Bronchial epithelial cell (primary cell): ENCODE results near the gene LAMB1. TPM values are rescaled to one million over a fixed set of nuclear protein-coding genes. Genes with fewer than 3 reads are reported as not detected.

Source experiments
- DNase-seq: peaks from one replicate; pipeline ENCODE4 v3.0.0-alpha.2; 2010; ENCODE audit warnings: low read depth
- FAIRE-seq: peaks from 2 replicates; lab custom pipeline; 2011; peaks lifted over from hg19 to GRCh38; lab: Jason Lieb, UNC
- H3K27me3 ChIP-seq: 2 replicates; pipeline ENCODE4 v1.5.1; 2011; ENCODE audit warnings: low read length; ENCODE audit not compliant: control insufficient read depth, insufficient read depth
- H3K36me3 ChIP-seq: 2 replicates; pipeline ENCODE4 v1.5.1; 2011; ENCODE audit warnings: low read length; ENCODE audit not compliant: control insufficient read depth, insufficient read depth
- H3K4me3 ChIP-seq: 2 replicates; pipeline ENCODE4 v1.5.1; 2011; ENCODE audit warnings: mild to moderate bottlenecking, low read depth, low read length, control low read depth
- CTCF ChIP-seq: IDR thresholded peaks from 2 replicates; pipeline ENCODE4 v1.5.1; 2011; ENCODE audit warnings: mild to moderate bottlenecking, moderate library complexity, low read length, control low read depth, inconsistent platforms; ENCODE audit not compliant: insufficient read depth, severe bottlenecking
- total RNA-seq: library from RNA; depleted of rRNA; stranded (reverse); fragments of >200 nt; gene quantifications from 2 replicates; pipeline ENCODE4 v1.2.1, GENCODE V29; 2014

LAMB1 gene
- total RNA-seq, 1 donor from 2014 or later = 75.8 TPM

- FAIRE-seq (no peak), DNase-seq (peak; percentile 69)
- no peak for TF ChIP-seq CTCF
- no peak overlapping the region for H3K4me3 ChIP-seq
- peaks cover 6% of the 10 kb centered on the region for H3K36me3 ChIP-seq
- H3K27me3 ChIP-seq = no peaks in the 10 kb centered on the region
Observed at GRCh38 chr7:107971613-107972012, 31.3 kb downstream of the LAMB1 start.

GRCh38 chr7:107971100-107971499 lies 31.9 kb downstream of the LAMB1 start:
- Histone ChIP-seq H3K4me3 (no peak overlapping the region), H3K27me3 (no peaks in the 10 kb centered on the region), H3K36me3 (peaks cover 2% of the 10 kb centered on the region)
- DNase-seq (no peak), FAIRE-seq (no peak)
- TF ChIP-seq CTCF = no peak

GRCh38 chr7:107969856-107970255 lies 33.1 kb downstream of the LAMB1 start:
- no peak for TF ChIP-seq CTCF
- DNase-seq (no peak), FAIRE-seq (no peak)
- H3K4me3 ChIP-seq = no peak overlapping the region
- H3K27me3 ChIP-seq = no peaks in the 10 kb centered on the region
- no peaks in the 10 kb centered on the region for H3K36me3 ChIP-seq

GRCh38 chr7:107968449-107968848 lies 34.5 kb downstream of the LAMB1 start:
- no peak for TF ChIP-seq CTCF
- FAIRE-seq (no peak), DNase-seq (no peak)
- Histone ChIP-seq H3K4me3 (no peak overlapping the region), H3K36me3 (peaks cover 4% of the 10 kb centered on the region), H3K27me3 (no peaks in the 10 kb centered on the region)

- Histone ChIP-seq H3K4me3 (no peak overlapping the region), H3K27me3 (no peaks in the 10 kb centered on the region), H3K36me3 (peaks cover 4% of the 10 kb centered on the region)
- TF ChIP-seq CTCF = no peak
- DNase-seq = no peak
- FAIRE-seq = no peak
Observed at GRCh38 chr7:107967420-107967819, 35.5 kb downstream of the LAMB1 start.

GRCh38 chr7:107966711-107967110 lies 36.2 kb downstream of the LAMB1 start:
- no peak for FAIRE-seq
- TF ChIP-seq CTCF = peak; percentile 16
- DNase-seq = peak; percentile 77
- peaks cover 7% of the 10 kb centered on the region for H3K36me3 ChIP-seq
- no peaks in the 10 kb centered on the region for H3K27me3 ChIP-seq
- no peak overlapping the region for H3K4me3 ChIP-seq
